Large intestine (tissue), 3 donors: ENCODE measurements around the gene ZFP91. TPM values are rescaled to one million over a fixed set of nuclear protein-coding genes. Genes with fewer than 3 reads are reported as not detected.

Source experiments
- DNase-seq, 2 donors: peaks; one replicate each; pipeline versions ENCODE4 v3.0.0 to v3.0.0-alpha.2; 2013
- H3K27ac ChIP-seq: one replicate; pipeline ENCODE4 v1.5.1; 2013; ENCODE audit warnings: low read length
- H3K27me3 ChIP-seq: 2 replicates; pipeline ENCODE4 v1.6.1; 2013; ENCODE audit warnings: low read length; ENCODE audit not compliant: control insufficient read depth, insufficient read depth
- H3K36me3 ChIP-seq: 2 replicates; pipeline ENCODE4 v1.6.1; 2013; ENCODE audit warnings: low read length; ENCODE audit not compliant: control insufficient read depth, insufficient read depth
- H3K4me1 ChIP-seq: one replicate; pipeline ENCODE4 v1.6.1; 2013; ENCODE audit warnings: low read length; ENCODE audit not compliant: control insufficient read depth, insufficient read depth
- H3K4me3 ChIP-seq: one replicate; pipeline ENCODE4 v1.5.1; 2013; ENCODE audit warnings: low read length
- H3K9me3 ChIP-seq: one replicate; pipeline ENCODE4 v1.6.1; 2013; ENCODE audit warnings: mild to moderate bottlenecking, low read depth, low read length, moderate library complexity; ENCODE audit not compliant: control insufficient read depth
- WGBS: methylation state at CpG from one replicate; pipeline ENCODE4 v1.1.5; 2013; ENCODE audit warnings: low lambda C conversion rate; ENCODE audit not compliant: insufficient coverage; 5-methylcytosine and 5-hydroxymethylcytosine counted together
- polyA plus RNA-seq: library from polyadenylated mRNA; unstranded; fragments of 120-200 nt; gene quantifications from one replicate; pipeline ENCODE4 v1.2.1, GENCODE V29; 2013

ZFP91 gene
- polyA plus RNA-seq, 1 donor, result 51.5 TPM

GRCh38 chr11:58608331-58608730 lies 29.5 kb downstream of the ZFP91 start:
- Histone ChIP-seq H3K36me3 (peaks cover 33% of the 10 kb centered on the region), H3K9me3 (no peaks in the 10 kb centered on the region), H3K27ac (no peak overlapping the region), H3K4me1 (peaks cover 4% of the 10 kb centered on the region), H3K4me3 (no peak overlapping the region), H3K27me3 (no peaks in the 10 kb centered on the region)
- no CpG with 5 or more reads among the region's 5 CpGs for WGBS
- no peak for DNase-seq

DNA sequence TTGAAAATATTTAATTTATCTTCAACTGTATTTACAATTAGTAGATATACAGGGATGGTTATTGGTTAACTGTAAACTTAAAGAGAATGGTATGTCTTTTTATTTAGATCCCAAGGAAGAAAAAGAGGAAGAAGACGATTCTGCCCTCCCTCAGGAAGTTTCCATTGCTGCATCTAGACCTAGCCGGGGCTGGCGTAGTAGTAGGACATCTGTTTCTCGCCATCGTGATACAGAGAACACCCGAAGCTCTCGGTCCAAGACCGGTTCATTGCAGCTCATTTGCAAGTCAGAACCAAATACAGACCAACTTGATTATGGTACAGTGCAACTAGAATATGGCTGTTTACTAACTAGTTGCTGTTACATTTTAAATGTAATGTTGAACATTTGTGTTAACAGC lies 30.9 kb downstream of the ZFP91 start:
- no peak overlapping the region for H3K4me3 ChIP-seq
- no peaks in the 10 kb centered on the region for H3K27me3 ChIP-seq
- WGBS, result no CpG with 5 or more reads among the region's 8 CpGs
- no peaks in the 10 kb centered on the region for H3K9me3 ChIP-seq
- no peak for DNase-seq
- H3K36me3 ChIP-seq, result peaks cover 40% of the 10 kb centered on the region
- no peak overlapping the region for H3K27ac ChIP-seq
- H3K4me1 ChIP-seq, result peaks cover 4% of the 10 kb centered on the region

DNA sequence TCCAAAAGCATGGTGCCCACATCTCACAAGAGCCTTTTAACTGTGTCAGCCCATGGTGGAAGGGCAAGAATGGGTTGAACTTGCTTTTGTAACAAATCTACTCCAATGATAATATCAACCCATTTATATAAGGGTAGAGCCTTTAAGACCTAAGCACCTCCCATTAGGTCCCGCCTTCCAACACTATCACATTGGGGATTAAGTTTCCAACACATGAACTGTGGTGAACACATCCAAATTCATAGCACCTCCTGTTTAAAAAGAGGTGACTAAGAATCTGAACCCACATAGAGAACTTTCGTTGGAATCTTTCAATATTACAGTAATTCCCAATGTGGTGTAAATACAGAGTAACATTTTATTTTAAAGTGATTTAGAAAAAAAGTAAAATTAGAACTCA lies 34.4 kb downstream of the ZFP91 start:
- WGBS, result 100% methylated on average over 1 of the region's 2 CpGs
- Histone ChIP-seq H3K36me3 (peaks cover 64% of the 10 kb centered on the region), H3K4me3 (no peak overlapping the region), H3K27ac (no peak overlapping the region), H3K27me3 (no peaks in the 10 kb centered on the region), H3K9me3 (no peaks in the 10 kb centered on the region), H3K4me1 (peaks cover 4% of the 10 kb centered on the region)
- no peak for DNase-seq

- H3K36me3 ChIP-seq, result peaks cover 73% of the 10 kb centered on the region
These were observed 36.7 kb downstream of the ZFP91 start for GRCh38 chr11:58615559-58615958.

DNA sequence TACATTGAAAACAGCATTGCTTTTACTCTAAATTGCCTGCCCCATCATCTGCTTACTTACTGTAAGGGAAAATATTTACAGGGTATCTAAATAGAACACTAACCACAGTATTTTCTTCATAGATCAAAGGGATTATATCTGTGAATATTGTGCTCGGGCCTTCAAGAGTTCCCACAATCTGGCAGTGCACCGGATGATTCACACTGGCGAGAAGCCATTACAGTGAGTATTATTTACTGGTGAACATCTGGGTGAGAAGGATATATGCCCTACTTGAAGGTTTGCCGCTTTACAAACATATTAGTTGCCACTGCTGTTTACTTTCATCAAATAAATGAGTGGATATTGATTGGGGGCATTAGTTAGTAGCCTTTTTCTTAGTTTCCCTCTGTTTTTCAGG lies 37.7 kb downstream of the ZFP91 start:
- DNase-seq, result no peak
- WGBS, result no CpG with 5 or more reads among the region's 4 CpGs
- Histone ChIP-seq H3K4me1 (no peaks in the 10 kb centered on the region), H3K9me3 (no peaks in the 10 kb centered on the region), H3K36me3 (peaks cover 68% of the 10 kb centered on the region), H3K4me3 (no peak overlapping the region), H3K27ac (no peak overlapping the region), H3K27me3 (no peaks in the 10 kb centered on the region)

More at GRCh38 chr11:58615559-58615958, 36.7 kb downstream of the ZFP91 start:
- Histone ChIP-seq H3K27ac (no peak overlapping the region), H3K27me3 (no peaks in the 10 kb centered on the region), H3K4me3 (no peak overlapping the region), H3K9me3 (no peaks in the 10 kb centered on the region), H3K4me1 (no peaks in the 10 kb centered on the region)
- no peak for DNase-seq
- WGBS, result no CpG with 5 or more reads among the region's 1 CpG

DNA sequence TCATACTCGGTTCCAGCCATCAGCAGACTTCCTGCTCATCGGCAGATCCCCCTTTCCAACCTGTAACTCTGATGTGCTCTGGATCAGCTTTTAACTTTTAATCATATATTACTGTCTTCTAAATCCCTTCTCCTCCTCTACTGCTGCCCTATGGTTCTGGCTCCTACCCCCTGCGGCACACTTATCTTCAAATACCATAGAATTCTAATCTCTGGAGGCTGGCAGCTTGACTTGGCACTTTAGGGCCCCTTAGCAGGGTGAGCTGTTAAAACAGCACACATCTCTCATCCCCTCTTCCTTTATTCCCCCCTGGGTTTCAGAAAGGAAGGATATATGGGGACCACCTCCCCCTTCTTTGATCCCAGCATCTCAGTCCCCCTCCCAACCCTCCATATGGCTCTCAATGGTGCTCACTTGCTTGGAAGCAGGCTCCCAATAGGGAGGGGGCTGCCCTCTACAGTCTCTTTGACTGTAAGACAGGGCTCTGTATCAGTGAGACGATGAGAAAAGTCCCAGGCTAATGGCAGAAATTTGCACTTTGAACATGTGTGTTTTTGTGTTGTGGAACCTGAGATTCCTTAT lies 39.2 kb downstream of the ZFP91 start:
- no CpG with 5 or more reads among the region's 4 CpGs for WGBS
- H3K27me3 ChIP-seq, result no peaks in the 10 kb centered on the region
- no peak overlapping the region for H3K27ac ChIP-seq
- H3K36me3 ChIP-seq, result peaks cover 61% of the 10 kb centered on the region
- DNase-seq, result peak in 1 of 2 donors; percentile 46
- no peak overlapping the region for H3K4me3 ChIP-seq
- H3K4me1 ChIP-seq, result no peaks in the 10 kb centered on the region
- no peaks in the 10 kb centered on the region for H3K9me3 ChIP-seq

DNA sequence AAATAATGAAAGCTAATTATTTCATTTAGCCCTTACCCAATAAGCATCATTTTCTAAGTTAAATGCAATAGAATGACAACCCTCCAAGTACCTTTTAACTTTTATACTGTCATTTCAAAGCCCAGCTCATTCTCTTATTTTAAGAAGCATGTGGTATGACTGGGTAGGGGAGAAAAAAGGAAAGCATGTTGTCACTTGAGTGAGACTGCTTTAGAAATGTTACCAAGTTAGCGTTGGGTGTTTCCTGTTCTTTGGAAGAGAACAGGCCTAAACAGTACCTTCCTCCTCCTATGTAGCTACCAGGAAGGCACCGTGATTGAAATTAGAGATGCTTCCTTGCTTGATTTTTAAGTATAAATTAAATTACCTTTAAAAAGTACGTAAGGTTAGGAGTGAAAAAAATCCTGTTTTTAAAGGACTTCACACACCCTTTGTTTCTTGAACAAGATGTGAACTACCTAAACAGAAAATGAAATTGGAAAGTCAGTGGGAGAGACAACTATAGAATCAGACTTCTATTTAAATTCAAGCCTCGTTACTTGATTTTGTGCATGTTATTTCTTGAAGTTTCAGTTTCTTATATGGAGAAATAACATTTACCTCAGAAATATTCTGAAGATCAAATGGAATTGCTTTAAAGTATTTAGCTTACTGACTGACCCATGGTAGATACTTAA lies 42.9 kb downstream of the ZFP91 start:
- H3K4me3 ChIP-seq, result no peak overlapping the region
- H3K27me3 ChIP-seq, result no peaks in the 10 kb centered on the region
- no peak for DNase-seq
- no peaks in the 10 kb centered on the region for H3K4me1 ChIP-seq
- peaks cover 63% of the 10 kb centered on the region for H3K36me3 ChIP-seq
- WGBS, result no CpG with 5 or more reads among the region's 4 CpGs
- no peak overlapping the region for H3K27ac ChIP-seq
- H3K9me3 ChIP-seq, result no peaks in the 10 kb centered on the region

GRCh38 chr11:58622344-58622743 lies 43.5 kb downstream of the ZFP91 start, which contains the start of gene CNTF:
Gene CNTF, plus strand, starts transcription at chr11:58622665. Its CDS starts 88 bp downstream, at chr11:58622753.
- Histone ChIP-seq H3K27ac (no peak within 1 kb of the TSS), H3K4me3 (no peak within 1 kb of the TSS), H3K36me3 (peaks cover 60% of the 10 kb centered on the region), H3K9me3 (no peaks in the 10 kb centered on the region), H3K4me1 (no peaks in the 10 kb centered on the region), H3K27me3 (no peaks in the 10 kb centered on the region)
- DNase-seq, result no peak
- no CpG with 5 or more reads among the region's 2 CpGs for WGBS

DNA sequence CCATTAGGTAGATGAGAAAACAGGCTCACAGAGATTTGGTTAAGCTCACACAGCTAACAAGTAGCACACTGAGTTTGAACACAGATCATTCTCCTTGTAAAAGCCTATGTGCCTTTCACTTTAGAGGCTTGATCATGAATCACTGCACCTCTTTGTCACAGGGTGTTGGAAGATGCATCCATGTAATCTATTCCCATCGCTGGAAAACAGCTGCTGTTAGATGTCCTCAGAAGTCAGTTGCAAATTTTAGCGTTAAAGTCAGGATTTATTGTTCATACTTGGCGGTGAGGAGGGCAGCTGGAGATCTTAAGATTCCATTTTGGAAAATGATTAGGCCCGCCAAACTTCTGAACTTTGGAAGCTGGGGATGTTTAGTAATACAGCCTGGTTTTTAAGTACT lies 46.2 kb downstream of the ZFP91 start:
- Histone ChIP-seq H3K4me1 (no peaks in the 10 kb centered on the region), H3K27ac (no peak overlapping the region), H3K4me3 (no peak overlapping the region), H3K9me3 (no peaks in the 10 kb centered on the region), H3K27me3 (no peaks in the 10 kb centered on the region), H3K36me3 (peaks cover 38% of the 10 kb centered on the region)
- WGBS, result no CpG with 5 or more reads among the region's 4 CpGs
- DNase-seq, result no peak

DNA sequence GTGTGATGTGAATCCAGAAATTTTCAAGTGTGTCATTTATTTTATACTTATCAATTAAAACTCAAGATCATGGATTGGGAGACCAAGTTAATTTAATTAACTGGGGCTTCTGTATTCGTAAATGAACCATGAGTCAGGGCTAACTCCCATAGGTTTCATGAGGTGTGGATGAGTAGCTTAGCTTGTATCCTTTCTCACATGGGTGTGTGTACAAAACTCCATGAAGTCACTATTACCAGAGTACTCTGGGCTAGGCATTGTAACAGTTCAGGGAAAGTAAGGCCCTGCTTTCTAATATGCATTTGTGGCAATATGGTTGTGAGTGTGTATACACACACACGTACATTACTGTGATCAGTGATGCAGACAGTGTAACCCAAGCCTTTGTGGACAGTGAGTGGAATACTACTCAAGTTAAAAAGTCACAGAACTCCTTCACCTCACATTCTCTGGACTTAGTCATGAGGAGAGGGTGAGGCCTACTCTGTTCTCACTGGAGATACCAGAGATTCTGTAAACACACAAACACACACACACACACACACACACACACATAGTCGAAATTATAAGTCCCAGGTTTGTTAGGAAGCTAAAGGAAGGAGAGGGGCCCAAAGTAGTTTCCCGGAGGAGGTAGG lies 47.1 kb downstream of the ZFP91 start:
- H3K27ac ChIP-seq, result no peak overlapping the region

More for the DNA sequence above, 47.1 kb downstream of the ZFP91 start:
- H3K4me3 ChIP-seq, result no peak overlapping the region
- H3K27me3 ChIP-seq, result no peaks in the 10 kb centered on the region
- DNase-seq, result no peak
- peaks cover 34% of the 10 kb centered on the region for H3K36me3 ChIP-seq
- H3K4me1 ChIP-seq, result no peaks in the 10 kb centered on the region
- WGBS, result 100% methylated on average over 1 of the region's 4 CpGs
- H3K9me3 ChIP-seq, result no peaks in the 10 kb centered on the region
